Renal cortex interstitium (tissue), 11 donors: Measurements from ENCODE around the gene ESYT3. TPM values are rescaled to one million over a fixed set of nuclear protein-coding genes. Genes with fewer than 3 reads are reported as not detected.
"Not testable (repeated sequence)": the region's sequence is repeated elsewhere in the genome, so short reads cannot be mapped to it uniquely, and the experiment has no call there.

Experiments used
- DNase-seq, 11 donors: peaks; one replicate each; pipeline ENCODE4 v3.0.0-alpha.2; 2013; ENCODE audit warnings: low read depth in 9 of 11, low spot score in 4 of 11; ENCODE audit errors: extremely low read depth in 1 of 11
- polyA plus RNA-seq, 3 donors: library from polyadenylated mRNA; unstranded; fragments of 120-200 nt; gene quantifications; one replicate each; pipeline ENCODE4 v1.2.1, GENCODE V29; 2013; ENCODE audit not compliant: insufficient read length in 3 of 3

ESYT3 gene
- polyA plus RNA-seq, 3 donors = 1.2 to 1.9 (median 1.4) TPM

DNA sequence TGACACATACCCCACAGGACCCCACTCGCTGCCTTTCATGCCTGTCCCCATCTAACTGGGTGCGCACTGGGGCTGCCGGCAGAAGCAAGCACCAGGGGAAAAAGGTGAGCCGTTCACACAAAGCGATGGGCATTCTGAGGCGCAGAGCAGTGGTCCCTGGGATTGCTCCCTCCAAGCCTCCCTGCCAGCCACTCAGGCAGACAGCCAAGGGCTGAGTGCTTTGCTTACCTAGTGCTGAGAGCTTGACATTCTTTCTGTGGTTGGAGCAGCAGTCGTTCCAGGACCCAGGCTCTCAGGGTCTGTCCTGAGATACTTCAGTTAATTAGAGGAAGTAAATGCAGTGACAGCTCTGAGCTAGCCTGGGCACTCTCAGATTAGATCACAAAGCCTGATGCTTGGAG lies 5.7 kb downstream of the ESYT3 start:
- DNase-seq = no peak

DNA sequence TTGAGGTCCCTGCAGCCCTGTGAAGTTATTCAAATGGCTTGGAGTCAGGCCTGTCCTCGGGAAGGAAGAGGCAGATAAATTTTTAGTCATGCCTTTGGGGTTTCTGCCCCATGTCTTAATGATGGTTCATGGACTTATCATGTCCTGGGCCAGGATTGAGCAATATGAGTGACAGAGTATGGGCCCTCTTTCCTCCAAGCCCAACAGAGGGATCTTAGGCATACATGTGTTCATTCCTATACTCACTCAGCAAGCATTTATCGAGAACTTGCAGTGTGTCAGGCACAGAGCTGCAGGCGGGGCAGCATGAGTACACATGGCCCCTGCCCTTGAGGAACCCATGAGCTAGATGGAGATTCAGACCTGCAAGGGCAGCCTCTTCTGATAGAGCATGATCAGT lies 6.2 kb downstream of the ESYT3 start:
- no peak for DNase-seq

- DNase-seq = no peak
Measured at GRCh38 chr3:138441256-138441655, 6.8 kb downstream of the ESYT3 start.

- DNase-seq = no peak
Measured at GRCh38 chr3:138441742-138442141, 7.3 kb downstream of the ESYT3 start.

DNA sequence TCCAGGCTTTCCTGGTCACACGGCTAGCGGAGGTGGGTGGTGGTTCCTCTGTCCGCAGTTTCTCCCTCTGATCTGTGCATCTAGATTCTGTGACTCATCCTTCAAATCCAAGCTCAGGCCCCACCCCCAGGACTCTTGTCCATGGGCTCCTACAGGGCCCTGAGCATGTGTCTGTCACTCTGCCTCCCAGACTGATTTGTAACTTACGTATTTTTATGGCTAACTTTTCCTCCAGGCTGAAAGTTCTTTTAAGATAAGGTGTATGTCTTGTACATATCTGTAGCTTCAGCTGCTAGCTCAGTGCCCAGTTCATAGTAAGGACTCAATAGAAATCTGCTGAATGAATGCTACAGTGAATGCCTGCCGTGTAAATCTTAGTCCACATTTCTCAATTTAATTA lies 8.0 kb downstream of the ESYT3 start:
- no peak for DNase-seq

DNA sequence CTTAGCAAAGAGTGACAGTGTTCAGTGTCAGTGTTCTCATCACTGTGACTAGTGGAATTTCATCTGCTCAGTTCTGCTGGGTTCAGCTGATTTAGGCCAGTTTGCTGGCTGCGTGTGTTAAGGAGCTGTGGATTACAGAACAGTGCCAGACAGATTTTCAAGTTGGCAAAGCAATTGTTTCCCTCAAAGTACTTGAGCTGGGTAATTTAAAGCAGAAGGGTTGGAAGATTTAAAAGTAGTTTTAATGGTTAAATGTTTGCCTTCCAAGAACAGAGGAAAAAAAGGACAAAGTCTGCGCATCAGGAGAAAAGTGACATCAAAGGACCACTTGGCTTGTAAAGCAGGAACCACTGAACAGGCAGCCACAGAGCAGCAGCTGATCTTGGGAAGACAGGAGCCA lies 8.7 kb downstream of the ESYT3 start:
- no peak for DNase-seq

DNA sequence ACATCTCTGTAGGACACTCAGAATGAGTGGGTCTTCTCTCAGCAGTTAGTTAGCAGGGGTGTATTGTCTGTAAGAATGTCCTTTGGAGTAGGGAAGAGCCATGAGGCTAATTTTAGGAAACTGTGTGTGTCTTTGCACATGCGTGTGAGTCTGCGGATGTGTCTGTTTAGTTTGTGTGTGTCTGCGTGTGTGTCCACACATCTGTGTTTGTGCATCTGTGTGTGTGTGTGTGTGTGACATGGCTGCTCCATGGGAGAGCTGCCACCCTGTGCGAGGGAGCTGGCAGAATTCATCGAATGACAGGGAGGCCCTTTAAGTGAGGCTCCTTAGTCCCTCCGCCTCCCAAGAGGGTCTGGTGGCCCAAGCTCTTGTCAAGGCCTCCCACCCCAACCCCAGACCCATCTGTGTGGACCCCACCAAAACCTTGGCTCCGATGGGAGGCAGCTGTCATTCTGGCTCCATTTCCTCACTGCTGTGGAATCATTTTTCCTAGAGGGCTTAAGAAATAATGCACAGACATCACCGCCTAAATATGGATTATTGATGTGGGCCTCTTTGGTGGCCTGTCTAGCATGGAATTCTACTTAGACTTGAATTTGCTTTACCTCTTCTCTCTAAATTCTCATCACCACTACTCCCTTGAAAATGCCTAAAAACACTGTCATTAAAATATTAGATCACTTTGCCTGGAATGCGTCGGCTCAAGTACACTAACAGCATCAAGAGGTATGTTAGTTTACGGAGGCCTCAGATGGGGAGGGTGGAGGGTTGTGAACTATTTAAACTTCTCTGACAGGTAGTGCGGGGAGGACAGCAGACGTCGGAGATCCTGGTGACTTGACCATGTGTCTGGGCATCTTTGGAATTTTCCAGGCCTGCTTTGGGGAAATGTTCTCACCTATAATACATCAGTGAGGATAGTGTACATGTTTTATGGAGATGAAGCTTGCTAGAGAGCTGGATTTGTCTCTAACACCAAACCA lies 9.4 kb downstream of the ESYT3 start:
- no peak for DNase-seq

DNA sequence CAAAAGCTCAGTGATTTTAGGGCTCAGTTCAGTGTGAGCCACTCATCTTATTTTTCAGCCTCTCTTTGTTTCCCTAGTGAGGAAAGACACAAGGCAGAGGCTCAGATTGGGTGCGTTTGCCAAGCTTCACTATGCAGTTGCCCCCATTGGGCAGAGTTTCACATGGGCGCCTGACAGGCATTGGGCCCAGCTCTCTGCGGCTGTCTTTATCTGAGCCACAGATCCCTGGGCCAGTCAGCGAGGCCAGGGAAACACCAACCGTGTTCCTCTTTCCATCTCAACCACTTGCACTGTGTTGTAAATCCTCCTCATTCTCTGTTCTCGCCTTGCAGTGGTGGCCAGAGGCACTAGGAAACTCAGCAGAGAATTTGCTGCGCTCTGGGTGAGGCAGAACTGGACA lies 10.8 kb downstream of the ESYT3 start:
- DNase-seq = no peak

DNA sequence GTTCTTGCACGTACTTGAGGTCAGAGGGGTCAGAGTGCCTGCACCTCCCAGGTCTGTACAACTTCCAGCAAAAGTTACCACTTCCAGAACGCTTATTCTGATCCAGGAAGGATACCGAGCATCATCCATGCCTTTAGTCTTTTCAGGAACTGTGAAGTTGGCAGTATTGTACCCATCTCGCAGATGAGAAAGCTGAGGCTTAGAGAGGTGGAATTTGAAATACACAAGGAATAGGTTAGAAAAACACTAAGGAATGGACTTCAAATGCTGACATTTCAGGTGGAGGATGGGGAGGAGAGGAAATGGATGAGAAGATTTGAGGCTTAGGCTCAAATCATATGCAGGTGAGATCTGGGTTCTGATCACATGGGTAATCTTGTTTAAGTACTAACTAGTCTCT lies 11.2 kb downstream of the ESYT3 start:
- no peak for DNase-seq

GRCh38 chr3:138448631-138449030 lies 14.2 kb downstream of the ESYT3 start:
- DNase-seq = no peak

DNA sequence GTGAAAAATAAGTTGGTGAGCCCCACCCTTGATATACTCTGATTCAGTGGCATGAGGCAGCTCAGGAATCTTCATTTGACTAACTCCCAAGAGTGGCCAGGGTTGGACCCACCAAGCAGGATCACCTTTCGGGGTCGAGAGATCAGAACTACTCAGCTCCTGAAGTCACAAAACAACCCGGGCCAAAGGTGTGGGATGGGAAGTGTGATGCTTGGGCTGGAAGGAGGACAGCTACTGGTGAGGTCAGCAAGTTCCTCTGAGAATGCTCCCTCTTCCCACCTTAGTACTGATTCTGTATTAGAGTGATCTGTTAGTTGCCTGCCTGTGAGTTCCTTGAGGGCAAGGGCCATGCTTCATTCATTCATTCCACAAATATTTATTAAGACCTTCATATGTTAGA lies 15.1 kb downstream of the ESYT3 start:
- no peak for DNase-seq

DNA sequence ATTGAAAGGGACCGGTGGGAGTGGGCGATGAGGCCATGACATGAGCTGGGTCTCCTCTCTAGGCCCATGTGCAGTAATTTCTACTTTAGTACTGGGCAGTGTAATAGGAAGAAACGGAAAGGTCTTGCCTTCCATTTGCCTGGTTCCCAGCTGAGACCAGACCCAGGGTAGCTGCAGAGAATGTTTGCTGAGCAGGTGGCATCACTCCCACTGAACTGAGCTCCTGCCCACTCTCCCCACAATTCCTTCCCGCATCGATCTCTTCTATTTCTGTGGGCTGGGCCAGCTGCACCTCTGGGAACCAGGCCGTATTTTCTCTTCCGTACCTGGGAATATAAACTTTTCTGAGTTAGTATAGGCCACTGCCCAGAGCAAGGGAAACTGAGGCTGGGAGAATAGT lies 15.8 kb downstream of the ESYT3 start:
- no peak for DNase-seq

- DNase-seq = no peak
Measured at GRCh38 chr3:138450704-138451424, 16.4 kb downstream of the ESYT3 start.

DNA sequence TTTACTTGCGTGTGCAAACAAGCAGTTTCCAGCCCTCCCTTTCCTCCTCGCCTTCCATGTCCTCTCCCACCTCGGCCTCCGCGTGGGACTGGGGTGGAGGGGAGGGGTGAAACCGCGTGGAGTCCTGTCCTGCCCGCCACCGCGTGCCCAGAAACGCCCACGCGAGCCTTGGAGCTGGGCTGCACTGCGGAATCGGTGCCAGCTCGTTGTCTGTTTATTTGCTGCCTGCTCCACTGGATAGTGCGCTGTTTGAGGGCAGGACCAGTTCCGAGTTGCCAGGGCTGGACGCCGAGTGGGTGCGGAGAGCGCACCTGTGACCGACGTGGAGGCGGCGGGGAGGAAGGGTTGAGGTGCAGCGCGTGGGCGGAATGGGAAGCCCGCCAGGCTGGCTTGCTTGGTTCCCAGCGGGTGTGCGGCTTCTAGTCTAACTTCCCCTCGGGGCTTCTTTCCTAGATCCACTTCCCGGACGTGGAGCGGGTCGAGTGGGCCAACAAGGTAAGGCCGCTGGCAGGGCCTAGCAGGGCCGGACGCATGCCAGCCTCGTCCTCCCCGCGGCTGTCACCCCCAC lies 17.3 kb downstream of the ESYT3 start:
- DNase-seq = no peak

GRCh38 chr3:138452436-138452835 lies 18.0 kb downstream of the ESYT3 start:
- DNase-seq = no peak

- not testable (repeated sequence) for DNase-seq
Measured at GRCh38 chr3:138453940-138454339, 19.5 kb downstream of the ESYT3 start.

DNA sequence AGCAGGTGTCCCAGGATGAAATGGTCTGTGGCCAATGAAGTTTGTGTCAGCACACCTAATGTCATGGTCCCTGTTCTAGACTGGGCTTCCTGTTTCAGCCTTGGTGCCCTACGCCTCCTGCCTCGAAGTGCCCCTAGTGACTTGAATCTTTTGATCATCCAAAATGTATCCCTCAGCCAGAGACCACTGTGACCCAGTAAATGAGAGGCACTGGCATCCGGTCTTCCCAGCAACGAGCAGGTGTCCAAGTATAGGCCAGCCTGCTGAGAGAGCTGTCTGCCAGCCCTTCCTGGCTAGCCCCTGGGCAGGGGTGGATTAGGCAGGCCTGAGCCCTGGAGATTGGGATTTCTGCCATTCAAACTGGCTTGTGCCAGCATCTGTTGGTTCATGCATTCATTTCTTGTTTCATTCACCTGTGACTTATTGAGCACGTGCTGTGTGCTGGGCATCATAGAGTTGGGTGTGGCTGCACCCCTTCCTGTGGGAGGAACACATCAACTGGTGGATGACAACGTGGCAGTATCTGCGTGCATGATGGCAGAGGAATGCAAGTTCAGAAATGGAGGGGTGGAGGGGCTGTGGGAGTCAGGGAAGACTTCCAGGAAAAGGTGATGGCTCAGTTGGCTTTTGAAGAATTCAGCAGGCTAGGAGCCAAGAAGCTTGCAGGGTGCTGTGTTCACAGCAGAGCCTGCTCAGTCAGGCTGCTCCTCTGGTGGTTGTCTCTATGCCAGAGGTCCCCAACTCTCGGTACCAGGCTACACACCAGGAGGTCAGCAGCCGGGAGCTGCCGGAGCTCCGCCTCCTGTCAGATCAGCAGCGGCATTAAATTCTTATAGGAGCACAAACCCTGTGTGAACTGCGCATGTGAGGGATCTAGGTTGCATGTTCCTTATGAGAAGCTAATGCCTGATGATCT lies 21.6 kb downstream of the ESYT3 start:
- no peak for DNase-seq

DNA sequence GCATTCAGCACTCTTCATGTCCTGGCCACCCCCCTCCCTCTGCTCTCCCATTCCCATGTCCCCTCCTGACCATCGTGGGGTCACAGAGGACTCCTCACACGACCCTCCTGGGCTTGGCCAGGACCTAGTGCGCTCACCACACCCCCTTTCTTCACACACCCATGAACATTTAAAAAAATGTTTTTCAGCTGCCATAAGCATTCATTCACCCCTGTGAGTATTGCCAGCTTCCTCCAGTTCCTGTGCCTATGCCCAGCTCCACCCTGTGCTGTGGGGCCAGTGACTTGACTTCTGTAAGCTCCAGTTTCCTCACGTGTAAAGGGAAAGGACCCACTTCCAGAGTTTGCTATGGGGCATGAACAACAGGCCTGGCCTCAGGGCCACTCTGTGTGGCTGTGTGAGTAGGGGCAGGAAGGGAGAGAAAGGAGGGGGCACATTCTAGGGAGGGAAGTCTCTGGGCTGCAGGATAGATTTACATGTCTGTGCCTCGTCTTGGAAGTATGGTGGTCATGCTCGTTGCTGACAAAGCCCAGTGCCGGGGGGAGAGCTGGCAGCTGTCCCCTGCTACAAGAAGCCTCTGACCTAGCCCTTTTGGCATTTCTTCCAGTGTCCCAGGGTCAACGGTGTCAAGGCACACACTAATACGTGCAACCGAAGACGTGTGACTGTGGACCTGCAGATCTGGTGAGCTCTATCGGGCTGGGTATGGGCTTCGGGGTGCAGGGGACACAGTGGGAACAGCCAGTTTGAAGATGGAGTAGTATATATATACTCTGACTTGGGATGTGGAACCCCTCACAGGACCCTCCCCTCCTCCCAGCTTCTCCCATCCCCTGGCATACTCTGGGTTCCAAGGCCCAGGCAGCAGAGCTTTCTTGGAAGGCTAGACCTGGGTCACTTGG lies 22.8 kb downstream of the ESYT3 start:
- DNase-seq = no peak
